ENCODE measurements around the gene USF2.
A peak's percentile ranks its signal among the peaks of the same experiment; 100 is the strongest.

USF2 gene

DNA sequence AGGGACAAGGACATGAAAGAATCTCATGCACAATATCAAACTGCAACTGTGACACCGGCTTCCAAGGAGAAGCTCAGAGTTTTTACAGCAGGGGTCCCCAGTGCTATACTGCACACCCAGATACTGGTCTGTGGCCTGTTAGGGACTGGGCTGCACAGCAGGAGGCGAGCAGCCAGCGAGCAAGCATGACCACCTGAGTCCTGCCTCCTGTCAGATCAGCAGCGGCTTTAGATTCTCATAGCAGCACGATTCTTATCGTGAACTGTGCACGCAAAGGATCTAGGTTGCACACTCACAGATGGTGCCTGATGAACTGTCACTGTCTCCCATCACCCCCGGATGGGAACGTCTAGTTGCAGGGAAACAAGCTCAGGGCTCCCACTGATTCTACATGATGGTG lies 47.1 kb downstream of the USF2 start:
- DNase-seq (ENCODE audit: extremely low spot score) = no peak
- CTCF ChIA-PET = interaction anchor here (1.7 kb wide), 1 partner anchor 194 kb away, joined by 5 read pairs; no protein-coding TSS in a partner anchor
- peak; percentile 28 for TF ChIP-seq CTCF (IDR thresholded peaks at IDR 0.05; ENCODE audit: control extremely low read depth, extremely low read depth, low read depth, missing control alignments)
- POLR2A ChIA-PET = interaction anchor here (0.7 kb wide), 1 partner anchor 16 kb away, joined by 5 read pairs; no protein-coding TSS in a partner anchor

GRCh38 chr19:35316560-35316959 lies 47.8 kb downstream of the USF2 start:
- no peak for TF ChIP-seq CTCF (IDR thresholded peaks at IDR 0.05; ENCODE audit: control extremely low read depth, extremely low read depth, low read depth, missing control alignments)
- POLR2A ChIA-PET = no interaction called here
- CTCF ChIA-PET = interaction anchor here (1.7 kb wide), 1 partner anchor 194 kb away, joined by 5 read pairs; no protein-coding TSS in a partner anchor
- no peak for DNase-seq (ENCODE audit: extremely low spot score)

GRCh38 chr19:35317464-35318043 lies 48.8 kb downstream of the USF2 start:
- POLR2A ChIA-PET = no interaction called here
- TF ChIP-seq CTCF (IDR thresholded peaks at IDR 0.05; ENCODE audit: control extremely low read depth, extremely low read depth, low read depth, missing control alignments) = no peak
- CTCF ChIA-PET = interaction anchor here (0.8 to 1.2 kb wide), 2 partner anchors 10 to 11 kb away, joined by 3 to 5 read pairs; no protein-coding TSS in a partner anchor

GRCh38 chr19:35318679-35319448 lies 50.1 kb downstream of the USF2 start:
- CTCF ChIA-PET = interaction anchor here (0.9 to 1.6 kb wide), 7 partner anchors 9 to 176 kb away, joined by 3 to 6 read pairs (median 4); no protein-coding TSS in a partner anchor
- TF ChIP-seq CTCF (IDR thresholded peaks at IDR 0.05; ENCODE audit: control extremely low read depth, extremely low read depth, low read depth, missing control alignments) = no peak
- no peak for DNase-seq (ENCODE audit: extremely low spot score)

More at GRCh38 chr19:35317464-35318043, 48.8 kb downstream of the USF2 start:
- no peak for DNase-seq (ENCODE audit: extremely low spot score)

DNA sequence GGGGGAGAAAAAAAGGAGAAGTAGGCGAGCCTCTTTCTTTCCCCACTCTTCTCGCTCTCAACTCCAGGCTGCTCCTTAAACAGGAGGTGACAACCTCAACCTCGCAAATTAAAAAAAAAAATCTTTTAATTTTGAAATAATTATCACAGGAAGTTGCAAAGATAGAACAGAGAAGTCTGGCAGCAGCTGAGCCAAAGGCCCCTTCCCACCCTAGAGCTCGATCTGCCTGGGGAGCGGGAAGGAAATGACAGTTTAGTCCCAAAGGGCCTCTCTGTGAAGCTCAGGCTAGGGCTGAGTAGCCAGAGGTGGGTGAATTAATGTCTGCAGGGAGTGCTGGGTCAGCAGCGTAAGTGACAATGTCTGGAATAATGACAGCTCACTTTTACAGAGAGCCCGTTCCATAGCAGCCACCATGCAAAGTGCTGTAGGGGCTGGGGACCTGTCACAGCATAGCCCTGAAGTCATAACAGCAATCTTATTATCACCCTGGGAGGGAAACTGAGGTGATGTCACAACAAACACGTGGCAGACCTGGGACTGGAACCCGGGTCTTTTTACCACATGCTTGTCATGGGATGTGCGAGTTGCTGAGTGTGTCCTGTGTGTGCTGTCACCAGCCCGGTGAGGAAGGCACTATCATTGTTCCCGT lies 51.4 kb downstream of the USF2 start:
- TF ChIP-seq CTCF (IDR thresholded peaks at IDR 0.05; ENCODE audit: control extremely low read depth, extremely low read depth, low read depth, missing control alignments) = no peak
- ChIA-PET POLR2A (interaction anchor here (1.1 kb wide), 1 partner anchor 11 kb away, joined by 3 read pairs; no protein-coding TSS in a partner anchor), CTCF (interaction anchor here (1.1 to 1.6 kb wide), 5 partner anchors 8 to 175 kb away, joined by 3 to 6 read pairs (median 4); no protein-coding TSS in a partner anchor)
- no peak for DNase-seq (ENCODE audit: extremely low spot score)

More at GRCh38 chr19:35318679-35319448, 50.1 kb downstream of the USF2 start:
- POLR2A ChIA-PET = no interaction called here

DNA sequence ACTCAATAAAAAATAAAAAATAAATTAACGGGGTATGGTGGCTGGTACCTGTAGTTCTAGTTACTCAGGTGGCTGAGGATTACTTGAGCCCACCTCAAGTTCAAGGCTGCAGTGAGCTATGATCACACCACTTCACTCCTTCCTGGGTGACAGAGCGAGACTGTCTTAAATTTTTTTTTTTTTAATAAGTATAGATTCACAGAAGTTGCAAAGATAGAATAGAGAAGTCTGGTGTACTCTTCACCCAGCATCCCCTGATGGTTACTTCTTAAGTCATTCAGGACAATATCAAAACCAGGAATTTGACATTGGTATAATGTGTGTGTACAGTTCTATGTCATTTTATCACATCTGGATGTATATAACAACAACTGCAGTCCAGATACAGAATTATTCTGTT lies 52.5 kb downstream of the USF2 start:
- ChIA-PET CTCF (no interaction called here), POLR2A (interaction anchor here (0.7 kb wide), 1 partner anchor 12 kb away, joined by 3 read pairs; no protein-coding TSS in a partner anchor)
- DNase-seq (ENCODE audit: extremely low spot score) = no peak
- TF ChIP-seq CTCF (IDR thresholded peaks at IDR 0.05; ENCODE audit: control extremely low read depth, extremely low read depth, low read depth, missing control alignments) = no peak
